ENCODE data around the gene GLI3. TPM values are rescaled to one million over a fixed set of nuclear protein-coding genes. Genes with fewer than 3 reads are reported as not detected.

Gene GLI3
- total RNA-seq, 2 donors from 2014 or later, result 2.7 to 10.2 TPM

DNA sequence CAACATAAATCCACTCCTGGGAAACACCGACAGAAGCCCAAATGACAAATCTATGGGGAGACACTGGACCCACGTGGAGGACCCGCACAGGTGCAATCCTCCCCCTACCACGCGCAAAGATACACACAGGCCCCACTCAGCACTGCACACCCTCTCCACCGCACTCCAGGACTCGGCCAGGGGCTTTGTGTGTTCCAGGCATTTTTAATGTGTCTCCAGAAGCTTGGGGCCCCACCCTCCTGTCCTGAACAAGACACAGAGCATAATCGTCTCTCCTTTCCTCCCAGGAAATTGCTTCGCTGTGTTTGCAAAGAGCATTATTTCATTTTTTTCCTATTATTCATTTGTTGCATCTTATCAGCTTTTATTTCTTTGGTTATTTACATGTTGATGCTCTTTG is 82.8 kb downstream of the GLI3 start:
- TF ChIP-seq, protein P1, sequence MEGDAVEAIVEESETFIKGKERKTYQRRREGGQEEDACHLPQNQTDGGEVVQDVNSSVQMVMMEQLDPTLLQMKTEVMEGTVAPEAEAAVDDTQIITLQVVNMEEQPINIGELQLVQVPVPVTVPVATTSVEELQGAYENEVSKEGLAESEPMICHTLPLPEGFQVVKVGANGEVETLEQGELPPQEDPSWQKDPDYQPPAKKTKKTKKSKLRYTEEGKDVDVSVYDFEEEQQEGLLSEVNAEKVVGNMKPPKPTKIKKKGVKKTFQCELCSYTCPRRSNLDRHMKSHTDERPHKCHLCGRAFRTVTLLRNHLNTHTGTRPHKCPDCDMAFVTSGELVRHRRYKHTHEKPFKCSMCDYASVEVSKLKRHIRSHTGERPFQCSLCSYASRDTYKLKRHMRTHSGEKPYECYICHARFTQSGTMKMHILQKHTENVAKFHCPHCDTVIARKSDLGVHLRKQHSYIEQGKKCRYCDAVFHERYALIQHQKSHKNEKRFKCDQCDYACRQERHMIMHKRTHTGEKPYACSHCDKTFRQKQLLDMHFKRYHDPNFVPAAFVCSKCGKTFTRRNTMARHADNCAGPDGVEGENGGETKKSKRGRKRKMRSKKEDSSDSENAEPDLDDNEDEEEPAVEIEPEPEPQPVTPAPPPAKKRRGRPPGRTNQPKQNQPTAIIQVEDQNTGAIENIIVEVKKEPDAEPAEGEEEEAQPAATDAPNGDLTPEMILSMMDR (conservative IDR thresholded peaks at IDR 0.05), result no peak
- Mint-ChIP-seq H3K9me3 (no peaks in the 10 kb centered on the region), H3K27ac (no peak overlapping the region), H3K4me3 (no peak overlapping the region), H3K27me3 (ENCODE audit: insufficient read depth) (peaks cover 6% of the 10 kb centered on the region), H3K36me3 (ENCODE audit: low read depth) (no peaks in the 10 kb centered on the region), H3K4me1 (peaks cover 13% of the 10 kb centered on the region)
- no peaks in the 10 kb centered on the region for H3K27me3 ChIP-seq (ENCODE audit: control insufficient read depth, insufficient read depth, low read length, poor library complexity, severe bottlenecking)
- peak overlapping the region; percentile 97 for H3K27ac ChIP-seq (ENCODE audit: low read depth, low read length)
- no peak overlapping the region for H3K9ac ChIP-seq (ENCODE audit: extremely low read depth, low read length, poor library complexity, severe bottlenecking)
- H3K9me3 ChIP-seq (ENCODE audit: control insufficient read depth, low read length), result no peaks in the 10 kb centered on the region
- H3K4me1 ChIP-seq (ENCODE audit: control insufficient read depth, insufficient read depth, low read length), result peaks cover 6% of the 10 kb centered on the region
- DNase-seq, result no peak
- WGBS, 2 experiments (ENCODE audit: insufficient coverage in 1 of 2, insufficient read length in 1 of 2), result 63 to 71% methylated on average over 1 to 9 of the region's 9 CpGs
- H3K36me3 ChIP-seq (ENCODE audit: control insufficient read depth, insufficient read depth, low read length), result no peaks in the 10 kb centered on the region
- no peak overlapping the region for H3K4me3 ChIP-seq (ENCODE audit: low read length)

DNA sequence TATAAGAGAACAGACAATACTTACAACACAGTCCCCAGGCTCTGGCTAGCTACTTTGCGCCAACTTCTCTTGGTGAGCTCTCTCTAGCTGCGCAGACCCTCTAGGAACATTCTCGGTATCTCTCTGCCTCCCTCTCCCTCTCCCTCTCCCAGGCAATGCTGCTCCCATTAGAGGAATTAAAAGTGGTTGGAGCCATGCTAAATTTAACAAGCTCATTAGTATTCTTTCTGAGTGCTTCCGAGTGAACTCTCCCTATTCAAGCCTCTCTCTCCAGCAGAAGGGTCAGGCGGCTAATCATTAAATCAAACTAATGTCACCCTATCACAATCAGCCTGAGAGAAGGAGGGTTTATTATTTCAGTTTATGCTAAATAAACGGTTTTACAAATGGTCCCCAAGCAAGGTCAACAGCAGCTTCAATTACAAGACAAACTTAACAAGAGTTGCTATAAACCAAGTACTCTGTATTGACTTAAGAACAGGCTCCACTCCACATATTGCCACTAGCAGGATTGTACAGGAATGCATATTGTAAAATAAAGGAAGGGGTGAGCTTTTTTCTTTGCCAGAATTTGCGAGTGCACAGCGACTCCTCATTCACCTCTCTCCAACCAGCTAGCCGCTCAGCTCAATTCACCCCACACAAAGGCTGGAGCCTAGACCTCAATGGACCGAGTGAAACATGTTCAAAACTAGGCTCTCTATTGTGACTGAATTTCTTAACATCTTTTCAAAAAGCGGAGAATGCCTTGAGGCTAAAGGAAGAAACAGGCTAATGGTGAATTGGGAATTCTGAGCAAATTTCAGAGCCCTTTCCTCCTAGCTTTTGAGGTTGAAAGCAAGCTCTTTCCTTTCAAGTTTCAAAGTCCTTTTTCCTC is 84.4 kb downstream of the GLI3 start:
- peak overlapping the region; percentile 97 for H3K27ac ChIP-seq (ENCODE audit: low read depth, low read length)
- no peak for DNase-seq
- H3K4me1 ChIP-seq (ENCODE audit: control insufficient read depth, insufficient read depth, low read length), result peaks cover 6% of the 10 kb centered on the region

GRCh38 chr7:42151309-42151708 is 85.7 kb downstream of the GLI3 start:
- H3K9me3 Mint-ChIP-seq, result no peaks in the 10 kb centered on the region
- WGBS, 2 experiments (ENCODE audit: insufficient coverage in 1 of 2, insufficient read length in 1 of 2), result 72 to 89% methylated on average over 6 to 7 of the region's 7 CpGs
- Histone ChIP-seq H3K4me3 (ENCODE audit: low read length) (no peak overlapping the region), H3K27ac (ENCODE audit: low read depth, low read length) (peak overlapping the region; percentile 97), H3K27me3 (ENCODE audit: control insufficient read depth, insufficient read depth, low read length, poor library complexity, severe bottlenecking) (no peaks in the 10 kb centered on the region), H3K4me1 (ENCODE audit: control insufficient read depth, insufficient read depth, low read length) (peaks cover 6% of the 10 kb centered on the region), H3K36me3 (ENCODE audit: control insufficient read depth, insufficient read depth, low read length) (no peaks in the 10 kb centered on the region), H3K9ac (ENCODE audit: extremely low read depth, low read length, poor library complexity, severe bottlenecking) (no peak overlapping the region), H3K9me3 (ENCODE audit: control insufficient read depth, low read length) (no peaks in the 10 kb centered on the region)
- H3K27me3 Mint-ChIP-seq (ENCODE audit: insufficient read depth), result peaks cover 6% of the 10 kb centered on the region
- H3K4me3 Mint-ChIP-seq, result no peak overlapping the region
- H3K27ac Mint-ChIP-seq, result no peak overlapping the region
- DNase-seq, result no peak
- H3K4me1 Mint-ChIP-seq, result peaks cover 9% of the 10 kb centered on the region
- H3K36me3 Mint-ChIP-seq (ENCODE audit: low read depth), result no peaks in the 10 kb centered on the region
- TF ChIP-seq, protein P1 (conservative IDR thresholded peaks at IDR 0.05), result no peak

More for the DNA sequence above, 84.4 kb downstream of the GLI3 start:
- H3K9ac ChIP-seq (ENCODE audit: extremely low read depth, low read length, poor library complexity, severe bottlenecking), result no peak overlapping the region
- Mint-ChIP-seq H3K27me3 (ENCODE audit: insufficient read depth) (peaks cover 6% of the 10 kb centered on the region), H3K27ac (no peak overlapping the region), H3K36me3 (ENCODE audit: low read depth) (no peaks in the 10 kb centered on the region), H3K4me3 (no peak overlapping the region), H3K9me3 (no peaks in the 10 kb centered on the region), H3K4me1 (peaks cover 9% of the 10 kb centered on the region)
- WGBS, 2 experiments (ENCODE audit: insufficient coverage in 1 of 2, insufficient read length in 1 of 2), result 76 to 80% methylated on average over 6 to 11 of the region's 11 CpGs
- no peaks in the 10 kb centered on the region for H3K27me3 ChIP-seq (ENCODE audit: control insufficient read depth, insufficient read depth, low read length, poor library complexity, severe bottlenecking)
- TF ChIP-seq, protein P1 (conservative IDR thresholded peaks at IDR 0.05), result no peak
- H3K4me3 ChIP-seq (ENCODE audit: low read length), result no peak overlapping the region
- no peaks in the 10 kb centered on the region for H3K9me3 ChIP-seq (ENCODE audit: control insufficient read depth, low read length)
- no peaks in the 10 kb centered on the region for H3K36me3 ChIP-seq (ENCODE audit: control insufficient read depth, insufficient read depth, low read length)

Measured in endodermal cell (in vitro differentiated cells).